GM12874 (cell line): ENCODE data around the gene GRK6.

ENCODE experiments used
- TF ChIP-seq, protein P1 (sequence below): IDR thresholded peaks from 2 replicates; pipeline ENCODE4 v1.5.1; 2011; ENCODE audit warnings: low read depth, mild to moderate bottlenecking, control low read depth, low read length, moderate library complexity; ENCODE audit not compliant: insufficient read depth

The GRK6 gene

DNA sequence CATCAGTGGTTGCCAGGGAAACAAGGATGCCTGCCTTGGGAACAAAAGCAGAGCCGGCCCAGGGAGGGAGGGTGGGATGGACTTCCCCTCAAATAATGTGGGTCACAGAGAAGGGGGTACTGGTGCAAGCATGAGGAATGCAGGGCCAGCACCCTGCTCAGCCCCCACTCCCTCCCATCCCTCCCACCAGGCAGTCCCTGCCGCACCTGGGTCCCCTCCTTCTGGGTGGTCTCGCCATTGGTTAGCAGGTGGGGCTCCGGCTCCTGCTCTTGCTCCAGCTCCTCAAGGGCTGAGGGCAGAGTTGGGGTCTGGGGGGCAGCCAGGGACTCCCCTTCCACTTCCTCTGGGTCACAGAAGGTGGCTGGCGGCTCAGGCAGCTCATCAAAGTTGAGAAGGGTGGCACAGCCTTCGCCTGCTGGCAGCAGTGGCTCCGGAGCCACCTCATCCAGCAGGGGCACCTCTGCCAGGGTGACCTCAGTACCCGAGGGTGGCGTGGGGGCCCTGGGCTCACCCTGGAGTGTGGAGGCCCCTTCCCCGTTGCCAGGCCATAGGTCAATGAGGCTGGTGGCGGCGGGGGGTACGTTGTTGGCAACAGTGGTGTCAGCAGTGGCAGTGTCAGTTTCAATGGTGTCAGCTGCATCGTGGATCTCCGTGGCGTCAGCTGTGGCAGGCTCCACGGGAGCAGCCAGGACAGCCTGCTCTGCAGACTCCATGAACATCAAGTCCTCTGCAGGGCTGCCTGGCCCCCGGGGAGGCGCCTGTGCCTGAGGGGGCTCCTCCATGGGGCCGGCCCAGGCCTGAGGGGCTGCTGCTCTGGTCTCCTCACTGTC is 31.6 kb downstream of the GRK6 start:
- TF ChIP-seq, protein P1, sequence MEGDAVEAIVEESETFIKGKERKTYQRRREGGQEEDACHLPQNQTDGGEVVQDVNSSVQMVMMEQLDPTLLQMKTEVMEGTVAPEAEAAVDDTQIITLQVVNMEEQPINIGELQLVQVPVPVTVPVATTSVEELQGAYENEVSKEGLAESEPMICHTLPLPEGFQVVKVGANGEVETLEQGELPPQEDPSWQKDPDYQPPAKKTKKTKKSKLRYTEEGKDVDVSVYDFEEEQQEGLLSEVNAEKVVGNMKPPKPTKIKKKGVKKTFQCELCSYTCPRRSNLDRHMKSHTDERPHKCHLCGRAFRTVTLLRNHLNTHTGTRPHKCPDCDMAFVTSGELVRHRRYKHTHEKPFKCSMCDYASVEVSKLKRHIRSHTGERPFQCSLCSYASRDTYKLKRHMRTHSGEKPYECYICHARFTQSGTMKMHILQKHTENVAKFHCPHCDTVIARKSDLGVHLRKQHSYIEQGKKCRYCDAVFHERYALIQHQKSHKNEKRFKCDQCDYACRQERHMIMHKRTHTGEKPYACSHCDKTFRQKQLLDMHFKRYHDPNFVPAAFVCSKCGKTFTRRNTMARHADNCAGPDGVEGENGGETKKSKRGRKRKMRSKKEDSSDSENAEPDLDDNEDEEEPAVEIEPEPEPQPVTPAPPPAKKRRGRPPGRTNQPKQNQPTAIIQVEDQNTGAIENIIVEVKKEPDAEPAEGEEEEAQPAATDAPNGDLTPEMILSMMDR, result no peak

DNA sequence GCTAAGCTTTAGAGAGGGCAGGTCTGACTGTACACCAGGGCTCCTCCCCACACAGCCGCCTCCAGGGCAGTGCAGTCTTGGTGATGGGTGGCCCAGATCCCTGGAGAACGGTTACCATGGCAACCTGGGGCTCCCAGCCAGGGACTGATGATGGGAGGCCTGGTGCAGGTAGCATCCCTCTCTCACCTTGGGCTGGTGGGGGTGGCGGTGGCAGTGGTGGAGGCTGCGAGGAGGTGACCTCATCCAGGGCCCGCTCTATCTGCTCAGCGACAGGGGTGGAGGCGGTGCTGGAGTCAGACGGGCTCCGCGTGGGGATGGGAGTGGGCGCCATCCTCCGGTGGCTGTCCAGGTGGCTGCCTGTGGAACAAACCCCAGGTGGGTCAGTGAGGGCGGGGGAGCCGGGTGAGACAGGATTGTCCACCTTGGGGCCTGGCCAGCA is 32.5 kb downstream of the GRK6 start:
- TF ChIP-seq, protein P1, result no peak

GRCh38 chr5:177459357-177459756 is 32.9 kb downstream of the GRK6 start:
- TF ChIP-seq, protein P1, result no peak

- TF ChIP-seq, protein P1, result no peak
These were observed 33.5 kb downstream of the GRK6 start for GRCh38 chr5:177459819-177460628.

DNA sequence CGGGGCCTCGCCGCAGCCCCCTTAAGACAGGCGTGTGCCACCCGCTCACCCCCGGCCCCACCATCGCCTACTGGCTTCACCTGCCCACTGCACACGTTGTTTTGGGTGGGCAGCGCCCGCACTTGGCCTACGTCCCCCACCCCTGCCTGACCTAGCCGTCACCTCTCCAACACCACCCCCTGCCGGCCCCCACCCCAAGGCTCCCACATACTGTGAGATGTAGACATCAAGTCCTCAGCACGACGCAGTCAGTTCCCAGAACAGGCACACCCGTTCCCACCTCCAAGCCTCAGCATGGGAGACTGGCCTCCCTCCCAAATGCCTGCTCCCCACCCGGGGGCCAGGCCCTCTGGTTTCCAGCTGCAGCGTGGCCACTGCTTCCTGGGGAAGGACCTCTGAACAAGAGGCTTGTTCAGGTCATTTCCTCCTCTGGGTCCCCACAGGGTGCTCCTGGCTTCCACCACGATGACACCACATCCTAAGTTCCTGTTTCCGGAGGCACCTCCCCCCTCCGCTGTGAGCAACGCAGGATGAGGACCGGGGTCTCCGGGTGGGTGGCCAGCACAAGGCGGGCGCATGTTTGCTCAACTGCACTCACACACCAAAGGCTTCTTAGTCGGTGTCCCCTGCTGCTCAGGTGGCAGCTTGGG is 35.7 kb downstream of the GRK6 start:
- TF ChIP-seq, protein P1, result no peak

GRCh38 chr5:177465044-177465443 is 38.6 kb downstream of the GRK6 start:
- TF ChIP-seq, protein P1, result no peak

DNA sequence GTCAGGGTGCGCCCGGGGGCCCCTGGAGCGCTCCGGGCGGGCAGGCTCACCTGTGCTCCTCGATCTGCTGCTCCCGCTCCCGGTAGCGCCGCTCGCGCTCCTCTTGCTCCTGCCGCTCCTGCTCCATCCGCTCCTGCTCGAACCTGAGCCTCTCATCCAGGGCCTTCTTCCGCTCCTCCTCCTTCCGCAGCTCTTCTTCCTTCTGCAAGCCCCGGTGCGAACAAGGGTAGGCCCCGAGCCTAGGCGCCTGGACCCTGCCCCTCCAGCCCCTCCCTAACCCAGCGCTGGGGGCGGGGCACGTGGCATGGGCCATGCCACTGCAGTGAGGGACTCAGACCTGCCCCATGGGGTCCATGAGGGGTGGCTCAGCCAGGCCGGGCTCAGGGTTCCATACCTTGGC is 40.4 kb downstream of the GRK6 start:
- TF ChIP-seq, protein P1, result no peak
